ENCODE measurements around the gene FHDC1. TPM values are rescaled to one million over a fixed set of nuclear protein-coding genes. Genes with fewer than 3 reads are reported as not detected.

FHDC1 gene
- total RNA-seq, 1 experiment from 2014 or later: 18.1 TPM

GRCh38 chr4:152941411-152941810, 5.3 kb downstream of the FHDC1 start:
- Mint-ChIP-seq H3K27ac (no peak overlapping the region), H3K9me3 (no peaks in the 10 kb centered on the region), H3K36me3 (peaks cover 37% of the 10 kb centered on the region), H3K4me3 (no peak overlapping the region), H3K4me1 (peaks cover 47% of the 10 kb centered on the region), H3K27me3 (ENCODE audit: low read depth) (peaks cover 16% of the 10 kb centered on the region)
- ChIA-PET POLR2A (no interaction called here), CTCF (no interaction called here)
- TF ChIP-seq FOXP1 (CRISPR knock-in tag; IDR thresholded peaks at IDR 0.05; ENCODE audit: borderline replicate concordance) (no peak), ZNF671 (CRISPR knock-in tag; IDR thresholded peaks at IDR 0.05) (no peak), MLX (CRISPR knock-in tag; IDR thresholded peaks at IDR 0.05) (no peak), USF2 (CRISPR knock-in tag; IDR thresholded peaks at IDR 0.05) (no peak)
- ATAC-seq: no peak
- no peak for DNase-seq (ENCODE audit: low spot score)

GRCh38 chr4:152942346-152942745, 6.2 kb downstream of the FHDC1 start:
- no peak overlapping the region for H3K4me3 Mint-ChIP-seq
- ATAC-seq: no peak
- peaks cover 16% of the 10 kb centered on the region for H3K27me3 Mint-ChIP-seq (ENCODE audit: low read depth)
- H3K36me3 Mint-ChIP-seq: peaks cover 43% of the 10 kb centered on the region
- ChIA-PET POLR2A (no interaction called here), CTCF (no interaction called here)
- H3K4me1 Mint-ChIP-seq: peaks cover 51% of the 10 kb centered on the region
- no peak for DNase-seq (ENCODE audit: low spot score)
- no peaks in the 10 kb centered on the region for H3K9me3 Mint-ChIP-seq
- TF ChIP-seq TEAD1 (CRISPR knock-in tag; IDR thresholded peaks at IDR 0.05) (no peak), NR2C2 (CRISPR knock-in tag; IDR thresholded peaks at IDR 0.05) (no peak), ATF3 (CRISPR knock-in tag; conservative IDR thresholded peaks at IDR 0.05) (no peak), ZNF138 (CRISPR knock-in tag; conservative IDR thresholded peaks at IDR 0.05) (no peak)
- no peak overlapping the region for H3K27ac Mint-ChIP-seq

- peaks cover 6% of the 10 kb centered on the region for H3K27me3 Mint-ChIP-seq (ENCODE audit: low read depth)
- no peak overlapping the region for H3K27ac Mint-ChIP-seq
- ChIA-PET POLR2A (no interaction called here), CTCF (no interaction called here)
- peaks cover 53% of the 10 kb centered on the region for H3K4me1 Mint-ChIP-seq
- H3K9me3 Mint-ChIP-seq: no peaks in the 10 kb centered on the region
- H3K4me3 Mint-ChIP-seq: no peak overlapping the region
- TF ChIP-seq PREB (CRISPR knock-in tag; IDR thresholded peaks at IDR 0.05; ENCODE audit: borderline replicate concordance): no peak
- no peak for TF ChIP-seq ZNF263 (CRISPR knock-in tag; IDR thresholded peaks at IDR 0.05; ENCODE audit: low read depth)
- TF ChIP-seq ATF2 (CRISPR knock-in tag; IDR thresholded peaks at IDR 0.05; ENCODE audit: borderline replicate concordance, low read depth): no peak
- no peak for TF ChIP-seq ERG (CRISPR knock-in tag; IDR thresholded peaks at IDR 0.05)
- peaks cover 53% of the 10 kb centered on the region for H3K36me3 Mint-ChIP-seq
- ATAC-seq (no peak), DNase-seq (ENCODE audit: low spot score) (no peak)
These were observed 7.5 kb downstream of the FHDC1 start for GRCh38 chr4:152943672-152944071.

- H3K36me3 Mint-ChIP-seq: peaks cover 53% of the 10 kb centered on the region
- POLR2A ChIA-PET: no interaction called here
- H3K4me3 Mint-ChIP-seq: no peak overlapping the region
- TF ChIP-seq ATF2 (CRISPR knock-in tag; IDR thresholded peaks at IDR 0.05; ENCODE audit: borderline replicate concordance, low read depth): no peak
- TF ChIP-seq NR2C2 (CRISPR knock-in tag; IDR thresholded peaks at IDR 0.05): no peak
- no peak for TF ChIP-seq AR (CRISPR knock-in tag; IDR thresholded peaks at IDR 0.05)
- TF ChIP-seq NFE2L1 (CRISPR knock-in tag; IDR thresholded peaks at IDR 0.05): no peak
- no peak for TF ChIP-seq GTF2I (CRISPR knock-in tag; conservative IDR thresholded peaks at IDR 0.05)
- TF ChIP-seq TP53 (CRISPR knock-in tag; IDR thresholded peaks at IDR 0.05): no peak
- no peak for TF ChIP-seq ERG (CRISPR knock-in tag; IDR thresholded peaks at IDR 0.05)
These were observed 8.7 kb downstream of the FHDC1 start for GRCh38 chr4:152944666-152945320.

More at GRCh38 chr4:152944666-152945320, 8.7 kb downstream of the FHDC1 start:
- DNase-seq (ENCODE audit: low spot score): no peak
- H3K9me3 Mint-ChIP-seq: no peaks in the 10 kb centered on the region
- no peak for ATAC-seq
- no peaks in the 10 kb centered on the region for H3K27me3 Mint-ChIP-seq (ENCODE audit: low read depth)
- H3K4me1 Mint-ChIP-seq: peaks cover 47% of the 10 kb centered on the region
- H3K27ac Mint-ChIP-seq: peak overlapping the region; percentile 58; the same call in 1 of the 2 replicates
- CTCF ChIA-PET: interaction anchor here (1.1 kb wide), 1 partner anchor 139 kb away, joined by 4 read pairs; no protein-coding TSS in a partner anchor

Data from WTC11 (cell line).